Measurements from ENCODE around the gene TIGD3. TPM values are rescaled to one million over a fixed set of nuclear protein-coding genes. Genes with fewer than 3 reads are reported as not detected.
A peak's percentile ranks its signal among the peaks of the same experiment; 100 is the strongest.

Gene TIGD3
- total RNA-seq (0.37 TPM), polyA plus RNA-seq (under 1 TPM; 0.19 to 0.90 (median 0.59) TPM)

- ATAC-seq (ENCODE audit: low read depth in 2 of 2): peak; percentile 96
- Mint-ChIP-seq H3K36me3 (peaks cover 11% of the 10 kb centered on the region), H3K4me3 (peak within 1 kb of the TSS; percentile 84 to 95 (median 92)), H3K9me3 (no peaks in the 10 kb centered on the region), H3K27ac (peak within 1 kb of the TSS; percentile 82 to 95 (median 89)), H3K27me3 (peaks cover 14% of the 10 kb centered on the region), H3K4me1 (peaks cover 5 to 16% (median 9%) of the 10 kb centered on the region in 4 donors)
- Histone ChIP-seq H3K4me3 (ENCODE audit: low read depth, low read length) (peak within 1 kb of the TSS; percentile 59), H3K27me3 (ENCODE audit: control insufficient read depth, insufficient read depth, low read length) (no peaks in the 10 kb centered on the region), H3K9me3 (ENCODE audit: control insufficient read depth in 2 of 2, low read length in 2 of 2) (no peaks in the 10 kb centered on the region), H3K36me3 (ENCODE audit: control insufficient read depth, insufficient read depth, low read length) (peaks cover 30% of the 10 kb centered on the region), H3K4me1 (ENCODE audit: control insufficient read depth, insufficient read depth, low read length, poor library complexity, severe bottlenecking) (peaks cover 10% of the 10 kb centered on the region), H3K27ac (ENCODE audit: insufficient read depth, low read length, poor library complexity, severe bottlenecking) (peak within 1 kb of the TSS; percentile 73)
- DNase-seq: peak; percentile 94 to 98 (median 97)
Observed at GRCh38 chr11:65354265-65355012, at the start of gene TIGD3. TIGD3 (plus strand) TSS chr11:65354751; CDS start chr11:65355809, 1,058 bp downstream.

GRCh38 chr11:65305501-65306268 is 48.9 kb upstream of the TIGD3 start:
- no peak overlapping the region for H3K4me3 Mint-ChIP-seq
- ATAC-seq (ENCODE audit: low read depth in 2 of 2): no peak

GRCh38 chr11:65307298-65308229 is 47.0 kb upstream of the TIGD3 start:
- H3K4me3 ChIP-seq (ENCODE audit: low read depth, low read length): no peak overlapping the region
- no peaks in the 10 kb centered on the region for H3K4me1 ChIP-seq (ENCODE audit: control insufficient read depth, insufficient read depth, low read length, poor library complexity, severe bottlenecking)
- Mint-ChIP-seq H3K4me3 (peak overlapping the region in 1 of 4 donors; percentile 36), H3K9me3 (no peaks in the 10 kb centered on the region), H3K36me3 (peaks cover 7% of the 10 kb centered on the region), H3K27ac (peak overlapping the region in 1 of 3 donors; percentile 70), H3K4me1 (peaks cover 0 to 2% (median 0%) of the 10 kb centered on the region in 4 donors), H3K27me3 (peaks cover 4% of the 10 kb centered on the region)
- no peak overlapping the region for H3K27ac ChIP-seq (ENCODE audit: insufficient read depth, low read length, poor library complexity, severe bottlenecking)
- H3K27me3 ChIP-seq (ENCODE audit: control insufficient read depth, insufficient read depth, low read length): no peaks in the 10 kb centered on the region
- no peak for ATAC-seq (ENCODE audit: low read depth in 2 of 2)
- no peaks in the 10 kb centered on the region for H3K36me3 ChIP-seq (ENCODE audit: control insufficient read depth, insufficient read depth, low read length)
- H3K9me3 ChIP-seq (ENCODE audit: control insufficient read depth in 2 of 2, low read length in 2 of 2): no peaks in the 10 kb centered on the region
- no peak for DNase-seq

More at GRCh38 chr11:65305501-65306268, 48.9 kb upstream of the TIGD3 start:
- Mint-ChIP-seq H3K9me3 (no peaks in the 10 kb centered on the region), H3K36me3 (peaks cover 7% of the 10 kb centered on the region), H3K27ac (no peak overlapping the region), H3K27me3 (peaks cover 4% of the 10 kb centered on the region), H3K4me1 (peaks cover 0 to 2% (median 0%) of the 10 kb centered on the region in 4 donors)
- no peak overlapping the region for H3K4me3 ChIP-seq (ENCODE audit: low read depth, low read length)
- no peaks in the 10 kb centered on the region for H3K27me3 ChIP-seq (ENCODE audit: control insufficient read depth, insufficient read depth, low read length)
- no peaks in the 10 kb centered on the region for H3K4me1 ChIP-seq (ENCODE audit: control insufficient read depth, insufficient read depth, low read length, poor library complexity, severe bottlenecking)
- H3K27ac ChIP-seq (ENCODE audit: insufficient read depth, low read length, poor library complexity, severe bottlenecking): no peak overlapping the region
- DNase-seq: no peak
- H3K9me3 ChIP-seq (ENCODE audit: control insufficient read depth in 2 of 2, low read length in 2 of 2): no peaks in the 10 kb centered on the region
- no peaks in the 10 kb centered on the region for H3K36me3 ChIP-seq (ENCODE audit: control insufficient read depth, insufficient read depth, low read length)

- DNase-seq (no peak), ATAC-seq (ENCODE audit: low read depth in 2 of 2) (peak in 1 of 2 donors; percentile 43)
- Mint-ChIP-seq H3K27ac (no peak overlapping the region), H3K4me1 (peaks cover 0 to 2% (median 0%) of the 10 kb centered on the region in 4 donors), H3K27me3 (peaks cover 4% of the 10 kb centered on the region), H3K9me3 (no peaks in the 10 kb centered on the region), H3K4me3 (peak overlapping the region in 1 of 4 donors; percentile 11), H3K36me3 (peaks cover 7% of the 10 kb centered on the region)
- Histone ChIP-seq H3K9me3 (ENCODE audit: control insufficient read depth in 2 of 2, low read length in 2 of 2) (no peaks in the 10 kb centered on the region), H3K4me3 (ENCODE audit: low read depth, low read length) (no peak overlapping the region), H3K36me3 (ENCODE audit: control insufficient read depth, insufficient read depth, low read length) (no peaks in the 10 kb centered on the region), H3K27me3 (ENCODE audit: control insufficient read depth, insufficient read depth, low read length) (no peaks in the 10 kb centered on the region), H3K4me1 (ENCODE audit: control insufficient read depth, insufficient read depth, low read length, poor library complexity, severe bottlenecking) (no peaks in the 10 kb centered on the region), H3K27ac (ENCODE audit: insufficient read depth, low read length, poor library complexity, severe bottlenecking) (no peak overlapping the region)
Observed at GRCh38 chr11:65308281-65308891, 46.2 kb upstream of the TIGD3 start.

- no peaks in the 10 kb centered on the region for H3K27me3 ChIP-seq (ENCODE audit: control insufficient read depth, insufficient read depth, low read length)
- H3K36me3 ChIP-seq (ENCODE audit: control insufficient read depth, insufficient read depth, low read length): no peaks in the 10 kb centered on the region
- Mint-ChIP-seq H3K4me1 (peaks cover 0 to 4% (median 2%) of the 10 kb centered on the region in 4 donors), H3K27me3 (peaks cover 8% of the 10 kb centered on the region), H3K36me3 (peaks cover 2% of the 10 kb centered on the region), H3K27ac (no peak overlapping the region), H3K4me3 (no peak overlapping the region), H3K9me3 (no peaks in the 10 kb centered on the region)
- no peak for DNase-seq
- no peak for ATAC-seq (ENCODE audit: low read depth in 2 of 2)
- no peaks in the 10 kb centered on the region for H3K9me3 ChIP-seq (ENCODE audit: control insufficient read depth in 2 of 2, low read length in 2 of 2)
- no peak overlapping the region for H3K27ac ChIP-seq (ENCODE audit: insufficient read depth, low read length, poor library complexity, severe bottlenecking)
- H3K4me1 ChIP-seq (ENCODE audit: control insufficient read depth, insufficient read depth, low read length, poor library complexity, severe bottlenecking): no peaks in the 10 kb centered on the region
- H3K4me3 ChIP-seq (ENCODE audit: low read depth, low read length): no peak overlapping the region
Observed at GRCh38 chr11:65309006-65309405, 45.5 kb upstream of the TIGD3 start.

GRCh38 chr11:65310215-65310614 is 44.3 kb upstream of the TIGD3 start:
- DNase-seq: no peak
- H3K27ac Mint-ChIP-seq: no peak overlapping the region
- no peak overlapping the region for H3K4me3 Mint-ChIP-seq
- H3K4me1 Mint-ChIP-seq: peaks cover 0 to 5% (median 4%) of the 10 kb centered on the region in 4 donors
- H3K36me3 ChIP-seq (ENCODE audit: control insufficient read depth, insufficient read depth, low read length): no peaks in the 10 kb centered on the region
- no peak overlapping the region for H3K27ac ChIP-seq (ENCODE audit: insufficient read depth, low read length, poor library complexity, severe bottlenecking)
- no peaks in the 10 kb centered on the region for H3K27me3 ChIP-seq (ENCODE audit: control insufficient read depth, insufficient read depth, low read length)
- H3K4me3 ChIP-seq (ENCODE audit: low read depth, low read length): no peak overlapping the region
- peaks cover 9% of the 10 kb centered on the region for H3K4me1 ChIP-seq (ENCODE audit: control insufficient read depth, insufficient read depth, low read length, poor library complexity, severe bottlenecking)
- H3K36me3 Mint-ChIP-seq: no peaks in the 10 kb centered on the region
- ATAC-seq (ENCODE audit: low read depth in 2 of 2): no peak
- no peaks in the 10 kb centered on the region for H3K9me3 Mint-ChIP-seq
- no peaks in the 10 kb centered on the region for H3K9me3 ChIP-seq (ENCODE audit: control insufficient read depth in 2 of 2, low read length in 2 of 2)
- peaks cover 13% of the 10 kb centered on the region for H3K27me3 Mint-ChIP-seq

- ATAC-seq (ENCODE audit: low read depth in 2 of 2): no peak
- Mint-ChIP-seq H3K36me3 (no peaks in the 10 kb centered on the region), H3K27ac (no peak overlapping the region)
Observed at GRCh38 chr11:65310736-65311135, 43.8 kb upstream of the TIGD3 start.

More at GRCh38 chr11:65310736-65311135, 43.8 kb upstream of the TIGD3 start:
- Mint-ChIP-seq H3K27me3 (peaks cover 13% of the 10 kb centered on the region), H3K9me3 (no peaks in the 10 kb centered on the region), H3K4me1 (peaks cover 0 to 6% (median 5%) of the 10 kb centered on the region in 4 donors), H3K4me3 (no peak overlapping the region)
- no peak overlapping the region for H3K4me3 ChIP-seq (ENCODE audit: low read depth, low read length)
- no peak for DNase-seq
- no peaks in the 10 kb centered on the region for H3K9me3 ChIP-seq (ENCODE audit: control insufficient read depth in 2 of 2, low read length in 2 of 2)
- H3K27me3 ChIP-seq (ENCODE audit: control insufficient read depth, insufficient read depth, low read length): no peaks in the 10 kb centered on the region
- H3K4me1 ChIP-seq (ENCODE audit: control insufficient read depth, insufficient read depth, low read length, poor library complexity, severe bottlenecking): peaks cover 14% of the 10 kb centered on the region
- no peaks in the 10 kb centered on the region for H3K36me3 ChIP-seq (ENCODE audit: control insufficient read depth, insufficient read depth, low read length)
- H3K27ac ChIP-seq (ENCODE audit: insufficient read depth, low read length, poor library complexity, severe bottlenecking): no peak overlapping the region

Data from CD4-positive, CD25-positive, alpha-beta regulatory T cell (primary cell).